ENCODE data around the gene DCUN1D3. TPM values are rescaled to one million over a fixed set of nuclear protein-coding genes. Genes with fewer than 3 reads are reported as not detected.
A peak's percentile ranks its signal among the peaks of the same experiment; 100 is the strongest.
"Not testable (repeated sequence)": the region's sequence is repeated elsewhere in the genome, so short reads cannot be mapped to it uniquely, and the experiment has no call there.

The DCUN1D3 gene
- total RNA-seq (ENCODE audit: low replicate concordance) = 12.9 and 13.5 TPM in 2 replicates
- long read RNA-seq, partial matches to known transcripts = 0 of 3 reads
- long read RNA-seq, other reads (novel, unspliced or antisense) = 3 of 3 reads

- peak within 1 kb of the TSS; percentile 94 for H3K4me3 Mint-ChIP-seq
- H3K27me3 Mint-ChIP-seq = no peaks in the 10 kb centered on the region
- H3K4me1 Mint-ChIP-seq (ENCODE audit: unreplicated experiment) = peaks cover 54% of the 10 kb centered on the region
- H3K27ac Mint-ChIP-seq = peak within 1 kb of the TSS; percentile 99
- no peaks in the 10 kb centered on the region for H3K9me3 Mint-ChIP-seq
- peak; percentile 94 for DNase-seq (ENCODE audit: extremely low spot score, unreplicated experiment)
- no peak for TF ChIP-seq CTCF (conservative IDR thresholded peaks at IDR 0.05)
- peaks cover 19% of the 10 kb centered on the region for H3K36me3 Mint-ChIP-seq
These were observed at the start of gene DCUN1D3, which contains the start of gene LYRM1 for GRCh38 chr16:20900299-20901067. Gene DCUN1D3 (minus strand): TSS chr16:20900358. CDS start chr16:20862538, 37,820 bp downstream. Gene LYRM1 (plus strand): TSS chr16:20900771. CDS start chr16:20915556, 14,785 bp downstream.

GRCh38 chr16:20949660-20950059, 49.5 kb upstream of the DCUN1D3 start:
- DNase-seq (ENCODE audit: extremely low spot score, unreplicated experiment) = no peak
- Mint-ChIP-seq H3K4me1 (ENCODE audit: unreplicated experiment) (peaks cover 5% of the 10 kb centered on the region), H3K4me3 (no peak overlapping the region), H3K9me3 (no peaks in the 10 kb centered on the region), H3K27ac (no peak overlapping the region), H3K27me3 (no peaks in the 10 kb centered on the region), H3K36me3 (no peaks in the 10 kb centered on the region)
- no peak for TF ChIP-seq CTCF (conservative IDR thresholded peaks at IDR 0.05)

GRCh38 chr16:20948444-20948843, 48.3 kb upstream of the DCUN1D3 start:
- no peak for TF ChIP-seq CTCF (conservative IDR thresholded peaks at IDR 0.05)
- no peaks in the 10 kb centered on the region for H3K36me3 Mint-ChIP-seq
- H3K9me3 Mint-ChIP-seq = no peaks in the 10 kb centered on the region
- H3K4me3 Mint-ChIP-seq = no peak overlapping the region
- no peaks in the 10 kb centered on the region for H3K27me3 Mint-ChIP-seq
- no peak for DNase-seq (ENCODE audit: extremely low spot score, unreplicated experiment)
- peaks cover 5% of the 10 kb centered on the region for H3K4me1 Mint-ChIP-seq (ENCODE audit: unreplicated experiment)
- H3K27ac Mint-ChIP-seq = no peak overlapping the region

GRCh38 chr16:20946015-20946629, 46.0 kb upstream of the DCUN1D3 start:
- no peaks in the 10 kb centered on the region for H3K27me3 Mint-ChIP-seq
- H3K36me3 Mint-ChIP-seq = no peaks in the 10 kb centered on the region
- no peaks in the 10 kb centered on the region for H3K9me3 Mint-ChIP-seq
- no peak for DNase-seq (ENCODE audit: extremely low spot score, unreplicated experiment)
- no peaks in the 10 kb centered on the region for H3K4me1 Mint-ChIP-seq (ENCODE audit: unreplicated experiment)
- H3K27ac Mint-ChIP-seq = no peak overlapping the region
- no peak overlapping the region for H3K4me3 Mint-ChIP-seq
- TF ChIP-seq CTCF (conservative IDR thresholded peaks at IDR 0.05) = no peak

- not testable (repeated sequence) for H3K9me3 Mint-ChIP-seq; DNase-seq (ENCODE audit: extremely low spot score, unreplicated experiment)
These were observed 45.4 kb upstream of the DCUN1D3 start for GRCh38 chr16:20945575-20945875.

More at GRCh38 chr16:20945575-20945875, 45.4 kb upstream of the DCUN1D3 start:
- H3K4me1 Mint-ChIP-seq (ENCODE audit: unreplicated experiment); H3K27ac Mint-ChIP-seq; H3K27me3 Mint-ChIP-seq; H3K36me3 Mint-ChIP-seq; H3K4me3 Mint-ChIP-seq: not testable (repeated sequence)
